ENCODE measurements around the gene CYSRT1.

Gene CYSRT1

GRCh38 chr9:137275203-137275587 is 50.2 kb downstream of the CYSRT1 start:
- no peak for DNase-seq

Data from stimulated activated CD8-positive, alpha-beta memory T cell treated with anti-CD3 and anti-CD28 coated beads, Interleukin-4, amount 100 ng/mL, for 48 hours (primary cell).